IPS-NIHi7 (cell line): ENCODE measurements around the gene NPAS3.
A peak's percentile ranks its signal among the peaks of the same experiment; 100 is the strongest.

Experiments used
- DNase-seq: peaks from one replicate; pipeline ENCODE4 v3.0.0; 2012; ENCODE audit warnings: mixed read lengths; ENCODE audit errors: extremely low spot score

NPAS3 gene

GRCh38 chr14:33714527-33715226 is 776.0 kb downstream of the NPAS3 start:
- DNase-seq = no peak

- no peak for DNase-seq
Measured at GRCh38 chr14:33715227-33715528, 776.5 kb downstream of the NPAS3 start.

- DNase-seq = no peak
Measured at GRCh38 chr14:33716921-33717320, 778.2 kb downstream of the NPAS3 start.

- DNase-seq = no peak
Measured at GRCh38 chr14:33717866-33718265, 779.2 kb downstream of the NPAS3 start.

- DNase-seq = no peak
Measured at GRCh38 chr14:33720284-33720787, 781.7 kb downstream of the NPAS3 start.

GRCh38 chr14:33726685-33727084 is 788.0 kb downstream of the NPAS3 start:
- no peak for DNase-seq

- no peak for DNase-seq
Measured at GRCh38 chr14:33727606-33728005, 788.9 kb downstream of the NPAS3 start.

GRCh38 chr14:33728010-33728498 is 789.4 kb downstream of the NPAS3 start:
- no peak for DNase-seq

GRCh38 chr14:33730156-33730555 is 791.5 kb downstream of the NPAS3 start:
- DNase-seq = no peak

GRCh38 chr14:33732175-33732574 is 793.5 kb downstream of the NPAS3 start:
- DNase-seq = no peak

- no peak for DNase-seq
Measured at GRCh38 chr14:33733310-33733709, 794.6 kb downstream of the NPAS3 start.

- DNase-seq = no peak
Measured at GRCh38 chr14:33733721-33734120, 795.0 kb downstream of the NPAS3 start.

GRCh38 chr14:33734387-33734786 is 795.7 kb downstream of the NPAS3 start:
- DNase-seq = no peak

- DNase-seq = no peak
Measured at GRCh38 chr14:33736299-33736825, 797.7 kb downstream of the NPAS3 start.

- no peak for DNase-seq
Measured at GRCh38 chr14:33736979-33737378, 798.3 kb downstream of the NPAS3 start.

- no peak for DNase-seq
Measured at GRCh38 chr14:33737446-33737845, 798.8 kb downstream of the NPAS3 start.

- DNase-seq = no peak
Measured at GRCh38 chr14:33738029-33738428, 799.4 kb downstream of the NPAS3 start.

GRCh38 chr14:33738491-33738890 is 799.8 kb downstream of the NPAS3 start:
- no peak for DNase-seq

GRCh38 chr14:33740531-33740930 is 801.9 kb downstream of the NPAS3 start:
- no peak for DNase-seq

- DNase-seq = no peak
Measured at GRCh38 chr14:33742166-33742565, 803.5 kb downstream of the NPAS3 start.

- DNase-seq = no peak
Measured at GRCh38 chr14:33745163-33745562, 806.5 kb downstream of the NPAS3 start.

GRCh38 chr14:33747749-33748148 is 809.1 kb downstream of the NPAS3 start:
- DNase-seq = no peak

GRCh38 chr14:33754261-33754660 is 815.6 kb downstream of the NPAS3 start:
- peak; percentile 60 for DNase-seq

- DNase-seq = no peak
Measured at GRCh38 chr14:33755358-33755757, 816.7 kb downstream of the NPAS3 start.
